Neuronal stem cell (in vitro differentiated cells): ENCODE results near the gene IGF2BP3.

ENCODE experiments used
- DNase-seq: peaks from one replicate; pipeline ENCODE4 v3.0.0-alpha.2; 2013; ENCODE audit warnings: low spot score
- H2AFZ ChIP-seq: one replicate; pipeline ENCODE4 v1.6.1; 2013; ENCODE audit warnings: mild to moderate bottlenecking, low read length, inconsistent platforms
- H2AK5ac ChIP-seq: 2 replicates; pipeline ENCODE4 v1.6.1; 2013; ENCODE audit warnings: low read depth, mild to moderate bottlenecking, inconsistent platforms, low read length, moderate library complexity, mixed read lengths
- H2BK120ac ChIP-seq: 2 replicates; pipeline ENCODE4 v1.6.1; 2013; ENCODE audit warnings: low read depth, mild to moderate bottlenecking, inconsistent platforms, low read length, moderate library complexity, mixed read lengths
- H2BK12ac ChIP-seq: one replicate; pipeline ENCODE4 v1.6.1; 2013; ENCODE audit warnings: low read length, inconsistent platforms
- H2BK15ac ChIP-seq: 2 replicates; pipeline ENCODE4 v1.6.1; 2013; ENCODE audit warnings: mild to moderate bottlenecking, low read length, inconsistent platforms, mixed read lengths
- H2BK5ac ChIP-seq: one replicate; pipeline ENCODE4 v1.6.1; 2013; ENCODE audit warnings: inconsistent platforms, mild to moderate bottlenecking, low read length, moderate library complexity
- H3K14ac ChIP-seq: one replicate; pipeline ENCODE4 v1.6.1; 2013; ENCODE audit warnings: low read length, inconsistent platforms
- H3K18ac ChIP-seq: 2 replicates; pipeline ENCODE4 v1.6.1; 2013; ENCODE audit warnings: low read length, inconsistent platforms
- H3K23ac ChIP-seq: 2 replicates; pipeline ENCODE4 v1.6.1; 2013; ENCODE audit warnings: low read depth, mild to moderate bottlenecking, mixed read lengths, low read length, inconsistent platforms; ENCODE audit not compliant: poor library complexity
- H3K27ac ChIP-seq: replicated peaks from 3 replicates; pipeline ENCODE4 v1.5.1; 2013; ENCODE audit warnings: low read length, inconsistent platforms
- H3K27me3 ChIP-seq, 3 experiments: 2 replicates each; pipeline ENCODE4 v1.6.1; 2013; ENCODE audit warnings: low read length in 3 of 3, mild to moderate bottlenecking in 2 of 3, inconsistent platforms in 1 of 3, low read depth in 1 of 3, mixed read lengths in 1 of 3, moderate library complexity in 1 of 3; ENCODE audit not compliant: control insufficient read depth in 3 of 3, insufficient read depth in 3 of 3
- H3K36me3 ChIP-seq, 2 donors: replicated peaks in 1 of 2; 2 replicates each; pipeline ENCODE4 v1.6.1; 2013; ENCODE audit warnings: low read length in 2 of 2; ENCODE audit not compliant: control insufficient read depth in 2 of 2, insufficient read depth in 2 of 2
- H3K4ac ChIP-seq: 2 replicates; pipeline ENCODE4 v1.6.1; 2013; ENCODE audit warnings: inconsistent platforms, mild to moderate bottlenecking, low read length, moderate library complexity
- H3K4me1 ChIP-seq, 2 donors: 1 replicate in 1 of 2; 2 replicates in 1 of 2; pipeline ENCODE4 v1.6.1; 2013; ENCODE audit warnings: low read length in 2 of 2, low read depth in 1 of 2; ENCODE audit not compliant: control insufficient read depth in 2 of 2, insufficient read depth in 1 of 2
- H3K4me2 ChIP-seq: one replicate; pipeline ENCODE4 v1.6.1; 2013; ENCODE audit warnings: mild to moderate bottlenecking, low read length, inconsistent platforms; ENCODE audit not compliant: insufficient read depth, poor library complexity, severe bottlenecking
- H3K4me3 ChIP-seq, 2 donors: 2 replicates each; pipeline ENCODE4 v1.5.1; 2013; ENCODE audit warnings: low read length in 2 of 2, mild to moderate bottlenecking in 2 of 2, inconsistent platforms in 1 of 2, moderate library complexity in 1 of 2
- H3K79me1 ChIP-seq: one replicate; pipeline ENCODE4 v1.6.1; 2013; ENCODE audit warnings: low read depth, mild to moderate bottlenecking, inconsistent platforms, low read length, moderate library complexity
- H3K9ac ChIP-seq: one replicate; pipeline ENCODE4 v1.6.1; 2013; ENCODE audit warnings: mild to moderate bottlenecking, low read depth, low read length, inconsistent platforms; ENCODE audit not compliant: poor library complexity
- H3K9me3 ChIP-seq, 2 donors: replicated peaks in 1 of 2; 2 replicates each; pipeline versions ENCODE3 to v1.6.1; 2013; ENCODE audit warnings: low read length in 2 of 2, mild to moderate bottlenecking in 2 of 2, inconsistent platforms in 1 of 2, low read depth in 1 of 2, mixed read lengths in 1 of 2, moderate library complexity in 1 of 2; ENCODE audit not compliant: control insufficient read depth in 2 of 2, insufficient read depth in 1 of 2
- H4K8ac ChIP-seq: one replicate; pipeline ENCODE4 v1.6.1; 2013; ENCODE audit warnings: low read depth, mild to moderate bottlenecking, inconsistent platforms, low read length, moderate library complexity
- H4K91ac ChIP-seq: one replicate; pipeline ENCODE4 v1.6.1; 2013; ENCODE audit warnings: low read length, low read depth, mild to moderate bottlenecking, inconsistent platforms; ENCODE audit not compliant: poor library complexity
- WGBS, 2 donors: extraction: QIAGEN DNeasy Blood & Tissue Kit; methylation state at CpG; one replicate each; pipeline ENCODE4 v1.1.7; 2013; ENCODE audit warnings: missing lambda C conversion rate in 2 of 2, mixed read lengths in 1 of 2; ENCODE audit not compliant: insufficient read length in 2 of 2, insufficient replicate concordance in 1 of 2; ENCODE audit errors: extremely low coverage in 2 of 2; 5-methylcytosine and 5-hydroxymethylcytosine counted together

IGF2BP3 gene

GRCh38 chr7:23356168-23356567, 114.1 kb downstream of the IGF2BP3 start:
- H3K4me3 ChIP-seq = no peak overlapping the region
- peaks cover 0 to 2% of the 10 kb centered on the region in 2 donors for H3K9me3 ChIP-seq
- H4K91ac ChIP-seq = no peak overlapping the region
- H2AFZ ChIP-seq = no peak overlapping the region
- no peak overlapping the region for H3K23ac ChIP-seq
- H3K4ac ChIP-seq = no peak overlapping the region
- H2BK12ac ChIP-seq = no peak overlapping the region
- no peak overlapping the region for H2BK120ac ChIP-seq
- no peaks in the 10 kb centered on the region for H3K27me3 ChIP-seq
- no peak overlapping the region for H3K4me2 ChIP-seq
- H2BK15ac ChIP-seq = no peak overlapping the region
- H3K36me3 ChIP-seq = peaks cover 3 to 72% of the 10 kb centered on the region in 2 donors
- H3K79me1 ChIP-seq = no peaks in the 10 kb centered on the region
- H3K9ac ChIP-seq = no peak overlapping the region
- H3K18ac ChIP-seq = no peak overlapping the region
- H2BK5ac ChIP-seq = no peak overlapping the region
- H2AK5ac ChIP-seq = no peak overlapping the region
- H4K8ac ChIP-seq = no peak overlapping the region
- no CpG with 5 or more reads among the region's 3 CpGs for WGBS, 2 donors
- DNase-seq = no peak
- H3K27ac ChIP-seq = no peak overlapping the region
- H3K4me1 ChIP-seq = peaks cover 4 to 12% of the 10 kb centered on the region in 2 donors
- no peak overlapping the region for H3K14ac ChIP-seq

- H3K27ac ChIP-seq = peak overlapping the region; percentile 22
Observed at GRCh38 chr7:23353172-23353571, 117.1 kb downstream of the IGF2BP3 start.

GRCh38 chr7:23350466-23350865, 119.8 kb downstream of the IGF2BP3 start:
- Histone ChIP-seq H3K4me3 (no peak overlapping the region), H4K8ac (no peak overlapping the region), H2BK120ac (no peak overlapping the region), H3K4ac (no peak overlapping the region), H3K4me2 (no peak overlapping the region), H3K18ac (no peak overlapping the region), H2BK5ac (no peak overlapping the region), H2BK12ac (no peak overlapping the region), H3K14ac (no peak overlapping the region), H2AK5ac (no peak overlapping the region), H3K4me1 (peaks cover 4 to 30% of the 10 kb centered on the region in 2 donors), H3K27ac (no peak overlapping the region), H2BK15ac (no peak overlapping the region), H3K9me3 (peaks cover 0 to 2% of the 10 kb centered on the region in 2 donors), H3K79me1 (no peaks in the 10 kb centered on the region), H2AFZ (no peak overlapping the region), H3K36me3 (peaks cover 8 to 82% of the 10 kb centered on the region in 2 donors), H3K23ac (no peak overlapping the region), H4K91ac (no peak overlapping the region), H3K27me3 (no peaks in the 10 kb centered on the region), H3K9ac (no peak overlapping the region)
- no peak for DNase-seq
- no CpG with 5 or more reads among the region's 2 CpGs for WGBS, 2 donors

More at GRCh38 chr7:23353172-23353571, 117.1 kb downstream of the IGF2BP3 start:
- no peaks in the 10 kb centered on the region for H3K27me3 ChIP-seq
- no peak overlapping the region for H3K4ac ChIP-seq
- no peak overlapping the region for H2BK120ac ChIP-seq
- DNase-seq = peak; percentile 23
- H3K36me3 ChIP-seq = peaks cover 2 to 82% of the 10 kb centered on the region in 2 donors
- no peak overlapping the region for H3K4me2 ChIP-seq
- peaks cover 0 to 2% of the 10 kb centered on the region in 2 donors for H3K9me3 ChIP-seq
- no peak overlapping the region for H3K14ac ChIP-seq
- no peak overlapping the region for H2AK5ac ChIP-seq
- H4K8ac ChIP-seq = no peak overlapping the region
- H3K9ac ChIP-seq = no peak overlapping the region
- H3K4me1 ChIP-seq = peaks cover 4 to 22% of the 10 kb centered on the region in 2 donors
- H2AFZ ChIP-seq = no peak overlapping the region
- H3K79me1 ChIP-seq = no peaks in the 10 kb centered on the region
- no peak overlapping the region for H3K23ac ChIP-seq
- no peak overlapping the region for H3K18ac ChIP-seq
- no CpG with 5 or more reads among the region's 5 CpGs for WGBS, 2 donors
- no peak overlapping the region for H4K91ac ChIP-seq
- H2BK12ac ChIP-seq = no peak overlapping the region
- no peak overlapping the region for H2BK15ac ChIP-seq
- H2BK5ac ChIP-seq = no peak overlapping the region
- H3K4me3 ChIP-seq = no peak overlapping the region

- H2BK5ac ChIP-seq = no peak overlapping the region
- H3K9ac ChIP-seq = no peak overlapping the region
- no CpG with 5 or more reads among the region's 7 CpGs for WGBS, 2 donors
Observed at GRCh38 chr7:23349484-23350157, 120.7 kb downstream of the IGF2BP3 start.

More at GRCh38 chr7:23349484-23350157, 120.7 kb downstream of the IGF2BP3 start:
- Histone ChIP-seq H3K4me2 (no peak overlapping the region), H3K4ac (no peak overlapping the region), H3K36me3 (peaks cover 11 to 83% of the 10 kb centered on the region in 2 donors), H4K8ac (no peak overlapping the region), H3K79me1 (no peaks in the 10 kb centered on the region), H2AFZ (no peak overlapping the region), H2BK12ac (no peak overlapping the region), H2AK5ac (no peak overlapping the region), H2BK15ac (no peak overlapping the region), H3K14ac (no peak overlapping the region), H3K27me3 (no peaks in the 10 kb centered on the region), H3K18ac (no peak overlapping the region), H3K27ac (peak overlapping the region; percentile 32), H3K9me3 (peaks cover 0 to under 1% of the 10 kb centered on the region in 2 donors), H3K4me1 (peaks cover 4 to 35% of the 10 kb centered on the region in 2 donors), H3K23ac (no peak overlapping the region), H4K91ac (no peak overlapping the region), H3K4me3 (no peak overlapping the region), H2BK120ac (no peak overlapping the region)
- peak; percentile 43 for DNase-seq
